ENCODE data around the gene FOXK2.

The FOXK2 gene

DNA sequence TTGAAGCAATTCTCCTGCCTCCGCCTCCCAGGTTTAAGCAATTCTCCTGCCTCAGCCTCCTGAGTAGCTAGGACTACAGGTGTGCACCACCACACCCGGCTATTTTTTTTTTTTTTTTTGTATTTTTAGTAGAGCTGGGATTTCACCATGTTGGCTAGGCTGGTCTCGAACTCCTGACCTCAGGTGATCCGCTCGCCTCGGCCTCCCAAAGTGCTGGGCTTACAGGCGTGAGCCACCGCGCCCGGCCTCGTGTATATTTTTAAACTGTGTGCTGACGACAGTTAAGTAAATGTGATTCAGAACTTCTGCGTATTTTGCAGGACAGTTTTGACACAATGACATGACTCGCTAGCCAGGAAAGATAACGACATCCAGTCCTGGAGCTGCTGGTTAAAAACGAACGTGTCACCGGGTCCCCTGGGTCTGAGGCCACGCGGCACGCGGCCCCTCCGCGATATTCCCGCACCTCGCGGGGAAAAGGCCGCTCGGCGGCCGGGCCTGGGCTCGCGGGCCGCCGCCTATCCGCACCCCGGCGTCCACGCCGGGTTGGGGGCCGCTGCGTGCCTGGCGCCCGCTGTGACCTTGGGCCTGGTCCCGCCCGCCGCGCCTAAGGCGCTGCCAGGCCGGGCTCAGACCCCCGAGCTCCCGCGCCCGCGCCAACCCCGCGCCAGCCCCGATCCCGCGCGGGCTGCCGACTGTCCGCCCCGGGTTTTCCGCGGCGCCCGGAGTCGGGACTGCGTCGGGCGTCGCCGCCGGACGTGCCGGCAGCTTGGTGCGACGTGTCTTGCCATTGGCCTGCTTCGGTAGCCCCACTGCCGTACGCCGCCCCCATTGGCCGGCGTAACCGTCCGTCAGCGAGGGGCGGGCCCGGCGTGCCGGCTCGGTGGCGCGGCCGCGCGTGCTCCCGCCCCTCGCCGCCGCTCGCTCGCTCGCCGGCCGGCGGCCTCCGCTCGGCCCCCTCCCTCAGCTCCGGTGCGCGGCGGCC, at the start of gene FOXK2:
FOXK2 (plus strand) TSS at position 907 of the 985 bp plus-strand sequence. CDS start 157 bp downstream, outside the sequence.
- peak; percentile 84 to 87 for DNase-seq (ENCODE audit: low read depth in 2 of 2)

DNA sequence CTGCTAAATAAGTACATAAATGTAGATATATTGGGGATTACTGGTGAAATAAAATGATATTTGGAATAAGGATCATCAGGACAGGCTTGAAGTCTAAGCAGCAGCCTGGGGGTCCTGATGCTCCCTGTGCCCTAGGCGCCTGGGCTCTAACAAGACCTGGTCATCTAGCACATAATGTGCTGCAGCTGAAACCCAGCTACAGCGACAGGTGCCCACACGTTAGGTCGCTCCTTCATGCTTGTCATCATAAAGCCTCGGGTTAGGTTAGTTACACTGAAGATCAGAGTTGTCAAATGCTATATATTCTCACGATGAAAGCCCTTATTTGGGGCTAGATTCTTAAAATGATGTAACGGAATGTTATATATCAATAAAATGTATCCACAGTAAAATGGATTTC, 49.5 kb upstream of the FOXK2 start:
- no peak for DNase-seq (ENCODE audit: low read depth in 2 of 2)

DNA sequence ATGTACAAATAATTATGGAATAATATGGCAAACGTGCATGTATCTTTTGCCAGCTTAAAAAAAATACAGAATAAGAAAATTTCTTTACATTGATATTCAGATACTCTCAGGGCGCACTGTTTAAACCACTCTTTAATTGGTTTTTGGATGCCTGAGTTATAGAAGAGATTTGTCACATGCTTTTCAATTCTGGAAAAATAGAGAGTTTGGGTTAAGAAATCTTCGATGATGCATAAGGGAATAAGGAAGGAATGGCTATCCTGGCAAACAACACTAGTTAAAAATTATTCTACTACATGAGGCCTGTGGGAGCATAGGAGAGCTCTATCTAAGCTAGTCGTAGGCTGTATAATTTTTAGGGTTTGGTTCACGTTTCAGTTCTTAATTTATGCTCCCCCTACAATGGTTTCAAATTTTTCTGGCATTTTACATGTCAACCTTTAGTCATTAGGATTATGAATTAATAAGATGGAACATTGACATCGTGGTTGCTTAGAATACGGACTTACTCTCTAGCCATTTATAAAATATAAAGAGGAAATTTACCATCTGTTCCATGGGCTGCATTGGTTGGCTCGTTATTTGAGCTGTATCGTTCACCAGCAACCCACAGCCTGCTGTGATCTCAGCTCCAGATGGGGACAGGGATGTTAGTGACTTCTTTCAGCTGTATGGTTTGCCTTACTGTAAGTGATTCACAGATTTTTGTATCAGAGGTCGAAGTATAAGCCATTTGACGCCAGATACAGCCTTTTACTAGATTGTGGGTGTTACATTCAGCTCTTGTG, 45.1 kb upstream of the FOXK2 start:
- no peak for DNase-seq (ENCODE audit: low read depth in 2 of 2)

DNA sequence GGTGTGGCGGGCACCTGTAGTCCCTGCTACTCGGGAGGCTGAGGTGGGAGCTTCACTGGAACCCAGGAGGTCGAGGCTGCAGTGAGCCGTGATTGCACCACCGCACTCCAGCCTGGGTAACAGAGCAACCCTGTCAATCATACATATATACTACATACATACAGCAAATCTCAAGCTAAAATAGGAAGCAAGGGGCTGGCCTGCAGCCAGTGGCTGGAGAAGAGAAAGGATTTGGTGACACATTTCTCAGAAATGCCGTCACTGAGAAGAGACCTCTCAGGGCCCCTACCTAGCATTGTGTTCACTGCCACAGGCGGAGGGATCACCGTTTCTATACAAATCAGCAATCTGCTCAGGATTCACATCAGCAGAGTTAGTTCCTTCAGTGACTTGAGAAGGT, 44.1 kb upstream of the FOXK2 start:
- no peak for DNase-seq (ENCODE audit: low read depth in 2 of 2)

DNA sequence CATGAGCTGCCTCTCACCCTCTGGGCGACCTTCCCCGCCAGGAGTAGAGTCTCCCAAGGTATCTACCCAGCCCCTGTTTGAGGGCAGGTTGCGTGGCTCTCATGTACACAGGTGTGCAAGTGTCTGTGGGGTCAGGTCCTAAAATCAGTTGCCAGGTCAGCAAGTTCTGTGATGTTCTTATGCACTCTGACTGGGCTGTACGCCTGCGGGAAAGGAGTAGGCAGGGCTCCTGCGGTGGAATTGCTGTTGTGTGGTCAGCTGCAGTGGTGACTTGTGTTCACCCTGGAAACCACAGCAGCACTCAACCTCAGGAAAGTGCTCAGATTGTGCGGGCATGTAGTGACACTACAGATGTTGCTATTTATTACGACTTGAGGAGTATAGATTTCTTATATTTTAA, 41.6 kb upstream of the FOXK2 start:
- no peak for DNase-seq (ENCODE audit: low read depth in 2 of 2)

DNA sequence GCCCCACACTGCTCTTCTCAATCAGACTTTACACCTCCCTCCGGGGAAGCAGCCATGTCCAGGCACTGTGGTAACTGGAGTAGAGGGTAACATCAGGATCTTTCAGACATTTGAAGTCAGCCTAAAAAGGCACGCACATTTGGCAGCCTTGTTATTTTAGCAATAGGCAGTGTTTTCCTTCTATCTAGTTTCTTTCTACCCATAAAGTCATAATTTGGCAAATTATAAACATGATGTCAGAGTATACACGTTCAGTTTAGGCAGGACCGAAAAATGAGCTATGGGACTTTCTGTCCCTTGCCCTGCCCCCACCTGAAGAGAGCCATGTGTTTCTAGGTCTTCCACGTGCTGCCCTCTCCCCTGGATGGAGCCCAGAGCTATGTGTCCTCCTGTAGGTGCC, 39.9 kb upstream of the FOXK2 start:
- no peak for DNase-seq (ENCODE audit: low read depth in 2 of 2)

DNA sequence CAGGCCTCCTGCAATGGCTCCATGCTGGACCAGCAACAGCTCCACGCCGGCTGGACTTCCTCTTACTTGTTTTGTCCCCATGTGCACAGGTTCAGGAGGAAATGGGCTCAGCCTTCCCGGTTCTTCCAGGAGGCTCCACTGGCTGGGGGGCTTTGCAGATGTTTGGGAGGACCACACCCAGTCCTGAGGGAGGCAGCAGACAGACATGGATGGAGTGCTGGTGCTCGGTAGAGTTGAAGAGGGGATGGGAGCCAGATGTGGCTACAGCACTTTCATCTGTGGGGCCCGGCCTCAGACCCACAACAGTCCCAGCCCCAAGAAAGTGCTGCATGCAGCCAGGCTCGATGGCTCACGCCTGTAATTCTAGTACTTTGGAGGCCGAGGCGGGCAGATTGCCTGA, 39.2 kb upstream of the FOXK2 start:
- DNase-seq (ENCODE audit: low read depth in 2 of 2) = no peak

DNA sequence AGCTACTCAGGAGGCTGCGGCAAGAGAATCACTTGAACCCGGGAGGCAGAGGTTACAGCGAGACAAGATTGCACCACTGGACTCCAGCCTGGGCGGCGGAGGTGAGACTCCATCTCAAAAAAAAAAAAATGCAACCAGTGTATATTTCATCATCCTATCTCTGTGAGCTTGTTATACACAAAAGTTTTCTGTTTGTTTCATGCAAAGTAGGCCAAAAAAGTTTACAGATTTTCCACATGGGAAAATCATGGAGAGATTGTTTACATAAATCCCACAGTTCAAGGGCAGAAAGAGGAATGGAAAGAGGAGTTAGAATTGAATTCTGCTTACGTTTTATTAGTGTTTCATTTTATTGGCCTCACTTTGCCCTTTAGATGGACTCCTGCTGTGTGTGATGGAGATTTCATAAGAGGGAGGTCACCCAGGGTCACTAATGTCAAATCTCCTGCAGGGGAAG, 36.3 kb upstream of the FOXK2 start:
- DNase-seq (ENCODE audit: low read depth in 2 of 2) = no peak

DNA sequence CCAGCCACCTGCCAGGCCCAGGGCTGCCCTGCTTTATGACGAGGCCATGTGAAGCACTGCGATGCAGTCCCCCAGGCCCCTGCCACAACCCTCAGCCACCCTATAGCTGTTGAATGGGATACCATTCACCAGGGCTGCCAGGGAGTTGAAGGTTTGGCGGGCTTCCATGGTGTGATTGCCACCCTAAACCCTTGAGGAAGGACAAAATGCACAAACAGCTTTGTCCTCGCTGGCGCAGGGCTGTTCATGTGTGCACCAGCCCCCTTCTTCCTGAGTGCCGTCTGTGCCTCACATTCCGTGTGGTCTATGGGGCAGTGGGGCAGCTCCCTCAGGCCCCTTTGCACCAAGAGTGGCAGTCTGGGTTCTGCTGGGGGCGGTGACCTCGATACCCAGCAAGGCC, 35.7 kb upstream of the FOXK2 start:
- DNase-seq (ENCODE audit: low read depth in 2 of 2) = no peak

DNA sequence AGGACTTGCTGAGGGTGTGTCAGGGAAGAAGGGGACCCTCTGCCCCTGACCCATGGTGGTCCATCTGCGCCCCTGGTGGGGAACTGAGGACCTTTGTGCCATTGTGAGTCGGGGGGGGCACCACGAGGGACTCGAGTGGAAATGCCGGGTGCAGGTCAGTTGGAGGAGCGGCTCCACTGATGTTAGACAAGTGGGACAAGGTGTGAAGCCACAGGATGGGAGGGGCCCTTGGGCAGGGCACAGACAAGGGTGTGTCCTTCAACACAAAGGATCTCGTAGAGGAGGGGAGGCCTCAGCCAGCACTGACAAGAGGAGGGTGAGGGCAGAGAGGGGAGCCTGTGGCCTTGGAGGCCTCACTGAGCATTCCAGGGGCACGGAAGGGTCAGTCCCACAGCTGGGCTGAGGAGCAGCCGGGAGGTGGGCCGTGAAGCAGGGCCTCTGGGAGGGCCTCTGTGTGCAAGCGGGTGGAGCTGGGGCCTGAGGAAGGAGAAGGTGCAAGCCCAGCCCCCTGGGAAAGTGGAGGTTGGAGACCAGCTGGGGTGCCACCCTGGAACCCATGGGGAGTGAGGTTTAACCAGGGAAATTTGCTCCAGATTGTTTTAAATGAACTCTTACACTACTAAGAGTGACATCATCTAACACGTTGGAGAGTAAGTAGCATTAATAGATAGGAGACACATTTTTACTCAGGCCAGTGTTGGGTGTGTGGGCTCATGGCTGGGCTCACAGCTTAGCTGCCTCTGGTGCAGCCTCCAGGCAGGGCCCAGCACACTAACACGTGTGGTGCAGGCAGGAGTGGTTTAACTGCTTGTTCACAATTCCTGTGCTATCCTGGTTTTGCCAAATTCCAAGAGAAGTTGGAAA, 33.1 kb upstream of the FOXK2 start:
- no peak for DNase-seq (ENCODE audit: low read depth in 2 of 2)

DNA sequence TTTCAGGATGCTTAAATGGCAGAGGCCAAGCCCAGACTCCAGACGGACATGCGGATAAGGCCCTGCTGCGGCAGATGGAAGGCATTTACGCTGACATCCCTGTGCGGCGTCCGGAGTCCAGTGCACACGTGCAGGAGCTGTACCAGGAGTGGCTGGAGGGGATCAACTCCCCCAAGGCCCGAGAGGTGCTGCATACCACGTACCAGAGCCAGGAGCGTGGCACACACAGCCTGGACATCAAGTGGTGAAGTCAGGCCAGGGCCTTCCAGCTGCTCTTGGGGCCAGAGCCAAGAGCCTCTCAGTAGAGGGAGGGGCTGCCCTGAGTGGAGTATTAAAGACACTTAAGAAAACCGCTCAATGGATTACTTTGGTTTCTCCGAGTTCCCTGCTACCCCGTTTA, 31.6 kb upstream of the FOXK2 start:
- DNase-seq (ENCODE audit: low read depth in 2 of 2) = no peak

DNA sequence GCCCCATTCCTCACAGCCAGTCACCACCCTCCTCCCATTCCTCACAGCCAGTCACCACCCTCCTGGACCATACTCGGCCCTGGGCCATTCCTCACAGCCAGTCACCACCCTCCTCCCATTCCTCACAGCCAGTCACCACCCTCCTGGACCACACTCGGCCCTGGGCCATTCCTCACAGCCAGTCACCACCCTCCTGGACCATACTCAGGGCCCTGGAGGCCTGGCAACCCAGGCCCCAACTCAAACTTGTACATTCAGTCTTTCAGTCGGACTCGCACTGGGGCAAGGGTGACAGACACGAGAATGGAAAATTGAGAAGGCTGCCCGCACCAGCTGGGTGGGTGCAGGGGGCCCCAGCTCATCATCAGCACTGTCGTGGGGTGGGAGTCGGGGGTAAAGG, 30.4 kb upstream of the FOXK2 start:
- no peak for DNase-seq (ENCODE audit: low read depth in 2 of 2)

DNA sequence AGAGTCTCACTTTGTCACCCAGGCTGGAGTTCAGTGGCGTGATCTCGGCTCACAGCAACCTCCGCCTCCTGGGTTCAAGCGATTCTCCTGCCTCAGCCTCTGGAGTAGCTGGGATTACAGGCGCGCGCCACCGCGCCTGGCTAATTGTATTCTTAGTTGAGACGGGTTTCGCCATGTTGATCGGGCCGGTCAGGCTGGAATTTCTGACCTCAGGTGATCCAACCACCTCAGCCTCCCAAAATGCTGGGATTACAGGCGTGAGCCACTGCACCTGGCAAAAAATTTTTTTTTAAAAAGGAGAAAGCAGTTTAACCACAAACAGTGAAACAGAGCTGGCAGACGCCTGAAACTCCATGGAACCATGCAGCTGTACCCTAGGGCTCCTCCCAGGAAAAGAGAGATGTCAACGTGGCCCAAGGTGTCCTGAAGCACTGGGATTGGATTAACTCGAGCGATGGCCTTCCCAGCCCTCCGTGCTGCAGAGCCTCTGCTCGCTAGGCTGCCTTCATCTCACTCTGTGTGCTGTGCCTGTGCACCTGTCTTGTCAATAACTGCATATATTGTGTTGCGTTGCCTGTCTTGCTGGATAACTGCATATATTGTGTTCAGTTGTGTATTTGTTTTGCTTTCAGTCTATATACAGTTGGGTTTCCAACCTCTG, 29.6 kb upstream of the FOXK2 start:
- no peak for DNase-seq (ENCODE audit: low read depth in 2 of 2)

DNA sequence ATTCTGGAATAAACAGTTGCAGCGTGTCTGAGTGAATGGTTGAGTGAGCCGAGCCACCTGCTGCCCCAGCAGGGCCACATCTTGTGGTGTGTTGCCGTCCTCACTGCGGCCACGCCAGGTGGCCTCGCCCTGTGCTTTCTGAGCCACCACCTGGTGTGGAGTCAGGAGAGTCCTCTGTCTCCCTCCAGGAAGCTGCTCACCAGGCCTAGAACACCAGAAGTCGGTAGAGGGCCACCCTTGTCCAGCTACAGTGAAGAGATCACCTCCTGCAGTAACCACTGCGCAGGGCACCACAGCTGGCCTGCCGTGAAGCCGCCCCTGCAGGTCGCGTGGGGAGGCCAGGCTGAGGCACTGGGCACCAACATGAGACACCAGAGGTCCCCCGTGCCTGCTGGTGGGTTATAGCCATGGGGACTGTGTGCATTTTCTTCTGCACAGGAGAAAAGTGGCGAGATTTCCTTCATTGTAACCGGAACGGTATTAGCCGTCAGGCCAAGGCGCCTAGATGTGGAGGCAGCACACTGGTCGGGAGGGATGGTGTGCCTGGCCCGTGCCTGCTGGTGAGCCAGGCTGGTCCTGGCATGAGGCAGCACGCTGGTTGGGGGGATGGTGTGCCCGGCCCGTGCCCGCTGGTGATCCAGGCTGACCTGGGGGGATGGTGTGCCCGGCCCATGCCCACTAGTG, 28.9 kb upstream of the FOXK2 start:
- DNase-seq (ENCODE audit: low read depth in 2 of 2) = no peak

DNA sequence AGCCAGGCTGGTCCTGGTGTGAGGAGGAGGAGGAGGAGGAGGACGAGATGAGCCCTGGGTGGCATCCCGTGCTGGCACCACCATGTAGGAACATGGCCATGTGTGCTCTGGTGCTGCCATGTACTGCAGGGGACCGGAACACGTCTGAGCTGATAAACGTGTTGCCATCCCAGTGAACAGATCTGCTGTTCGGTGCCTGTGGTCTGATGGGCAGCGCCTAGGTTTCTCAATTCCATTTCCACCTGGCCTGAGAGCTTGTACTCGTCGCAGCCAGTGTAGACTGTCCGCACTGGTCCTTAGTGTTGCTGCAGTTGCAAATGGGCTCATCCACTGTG, 28.4 kb upstream of the FOXK2 start:
- DNase-seq (ENCODE audit: low read depth in 2 of 2) = no peak

DNA sequence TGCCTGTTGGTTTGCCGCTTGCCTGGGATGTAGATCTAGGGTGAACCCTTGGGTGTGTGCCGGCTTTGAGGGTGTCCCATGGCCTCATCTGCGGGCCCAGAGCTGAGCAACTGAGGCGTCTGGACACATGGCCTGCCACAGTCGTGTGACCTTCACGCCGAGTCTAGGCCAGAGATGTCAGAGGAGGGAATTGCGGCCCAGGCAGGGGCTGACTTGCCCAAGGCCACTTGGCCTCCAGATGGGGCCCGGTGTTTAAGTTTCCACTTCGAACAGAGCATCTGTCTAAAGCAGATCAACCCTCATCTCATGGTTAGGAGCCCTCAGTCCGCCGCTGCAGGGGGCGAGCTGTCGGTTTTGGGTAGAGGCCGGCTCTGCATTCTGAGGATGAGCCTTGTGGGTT, 28.0 kb upstream of the FOXK2 start:
- no peak for DNase-seq (ENCODE audit: low read depth in 2 of 2)

DNA sequence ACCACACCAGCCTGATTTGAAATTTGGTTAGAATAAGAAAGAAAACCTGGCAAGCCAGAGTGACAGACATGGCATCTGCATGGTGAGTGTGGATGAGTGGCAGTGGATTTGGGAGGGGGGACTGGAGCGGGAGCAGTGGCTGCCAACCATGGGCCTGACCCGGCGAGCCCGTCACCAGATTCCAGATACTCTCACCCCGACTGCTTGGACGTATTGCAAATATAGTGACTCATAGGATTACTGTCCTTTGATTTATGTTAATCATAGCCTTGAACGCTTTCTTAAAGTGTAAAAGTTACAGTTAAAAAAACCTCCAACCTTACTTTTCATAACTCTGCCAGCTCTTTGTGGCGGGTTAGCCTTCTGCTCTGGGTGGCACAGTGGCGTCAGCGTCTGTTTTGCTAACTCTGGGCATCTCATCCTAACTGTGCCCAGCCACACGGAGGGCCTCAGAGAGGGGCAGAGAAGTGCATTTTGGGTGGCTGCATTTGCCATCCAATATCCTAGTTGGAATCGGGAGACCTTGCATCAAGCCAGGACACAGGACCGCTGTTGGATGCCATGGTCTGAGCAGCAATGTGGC, 26.8 kb upstream of the FOXK2 start:
- DNase-seq (ENCODE audit: low read depth in 2 of 2) = no peak

DNA sequence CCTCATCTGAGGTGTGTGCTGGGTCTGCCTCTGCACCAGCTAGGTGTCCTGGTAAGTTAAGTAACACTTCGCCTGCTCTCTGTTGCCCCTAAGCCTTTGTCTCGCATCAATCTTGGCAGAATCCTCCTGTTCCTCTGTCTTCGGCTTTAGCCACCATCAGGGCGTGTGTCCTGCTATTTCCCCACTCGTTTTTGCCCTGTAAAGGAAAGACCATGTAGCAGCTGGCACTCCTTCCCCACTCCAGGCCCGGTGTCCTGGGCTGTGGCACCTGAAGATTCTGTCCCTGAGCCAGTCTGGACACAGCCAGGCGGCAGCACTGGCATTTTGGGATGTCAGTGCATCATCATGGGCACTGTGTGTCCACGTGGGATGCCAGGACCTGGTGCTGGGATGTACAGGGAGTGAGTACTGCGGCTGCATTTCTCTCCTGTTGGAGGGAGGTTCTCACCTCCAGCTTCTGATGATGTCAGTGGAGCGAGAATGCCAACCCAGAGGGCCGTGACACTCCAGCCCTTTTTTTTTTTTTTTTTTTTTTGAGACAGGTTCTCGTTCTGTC, 26.2 kb upstream of the FOXK2 start:
- no peak for DNase-seq (ENCODE audit: low read depth in 2 of 2)

DNA sequence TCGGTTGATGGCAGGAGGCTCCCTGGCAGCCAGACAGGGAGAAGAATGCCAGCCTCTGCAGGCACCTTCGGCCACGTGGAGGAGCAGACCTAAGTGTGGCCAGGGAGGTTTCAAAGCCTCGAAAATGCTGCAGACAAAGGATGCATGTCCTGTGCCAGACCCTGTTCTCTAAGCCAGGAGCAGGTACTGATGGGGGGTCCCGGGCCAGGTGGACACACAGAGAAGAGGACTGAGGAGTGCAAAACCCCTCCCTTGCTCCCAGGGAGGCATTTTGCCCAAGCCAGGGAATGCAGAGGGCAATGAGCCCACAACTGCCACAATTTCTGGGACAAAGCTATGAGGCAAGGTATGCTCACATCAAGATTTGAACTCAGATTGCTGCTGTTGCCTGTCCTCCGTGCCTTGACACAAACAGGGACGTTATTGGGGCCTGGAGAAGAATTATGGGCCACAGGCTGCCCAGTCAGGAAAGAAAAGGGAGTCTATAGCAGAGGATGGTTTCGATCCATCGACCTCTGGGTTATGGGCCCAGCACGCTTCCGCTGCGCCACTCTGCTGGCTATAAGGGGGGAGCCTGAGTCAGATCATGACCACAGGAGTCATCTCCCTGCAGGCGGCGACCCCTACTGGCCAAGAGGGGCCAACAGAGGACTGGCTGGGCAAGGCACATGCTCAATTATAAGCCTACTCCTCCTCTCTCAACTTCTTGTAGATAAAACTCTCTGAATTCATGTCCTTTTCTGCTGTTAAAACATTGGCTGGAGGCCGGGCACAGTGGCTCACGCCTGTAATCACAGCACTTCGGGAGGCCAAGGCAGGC, 25.1 kb upstream of the FOXK2 start:
- DNase-seq (ENCODE audit: low read depth in 2 of 2) = peak; percentile 75 to 78
